ENCODE results near the gene DMTF1.
"Not testable (repeated sequence)": the region's sequence is repeated elsewhere in the genome, so short reads cannot be mapped to it uniquely, and the experiment has no call there.

The DMTF1 gene

DNA sequence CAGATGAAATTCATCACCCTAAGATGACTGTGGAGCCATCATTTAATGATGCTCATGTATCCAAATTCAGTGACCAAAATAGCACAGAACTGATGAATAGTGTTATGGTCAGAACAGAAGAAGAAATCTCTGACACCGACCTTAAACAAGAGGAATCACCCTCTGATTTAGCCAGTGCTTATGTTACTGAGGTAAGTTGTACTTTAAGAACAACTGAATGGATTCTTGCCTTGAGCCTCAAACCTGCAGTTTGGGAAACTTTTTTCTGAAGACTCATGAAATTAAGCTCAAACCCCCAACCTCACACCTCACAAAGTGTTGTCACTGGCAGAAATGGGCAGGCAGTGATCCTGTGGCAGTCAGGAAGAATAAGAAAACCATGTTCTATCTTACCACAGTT lies 41.7 kb downstream of the DMTF1 start:
- DNase-seq (ENCODE audit: low read depth in 3 of 3) = no peak

DNA sequence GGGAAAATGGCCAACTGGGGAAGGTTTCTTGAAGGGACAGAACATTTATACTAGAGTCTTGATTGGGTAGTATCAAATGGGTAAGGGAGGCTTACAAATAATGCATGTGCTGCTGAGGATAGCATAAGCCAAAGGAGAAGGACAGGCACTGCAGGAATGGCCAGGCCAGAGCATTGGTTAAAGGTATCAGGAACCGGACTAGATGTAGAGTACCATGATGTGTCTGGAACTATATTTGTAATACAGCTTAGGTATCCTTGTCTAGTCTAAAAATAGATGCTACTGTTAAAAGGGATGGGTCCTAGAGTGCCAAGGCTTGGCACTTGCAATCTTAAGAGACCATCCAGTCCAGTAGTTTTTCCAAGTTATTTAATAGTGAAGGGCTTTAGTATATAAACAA lies 47.0 kb downstream of the DMTF1 start:
- DNase-seq (ENCODE audit: low read depth in 3 of 3) = no peak

DNA sequence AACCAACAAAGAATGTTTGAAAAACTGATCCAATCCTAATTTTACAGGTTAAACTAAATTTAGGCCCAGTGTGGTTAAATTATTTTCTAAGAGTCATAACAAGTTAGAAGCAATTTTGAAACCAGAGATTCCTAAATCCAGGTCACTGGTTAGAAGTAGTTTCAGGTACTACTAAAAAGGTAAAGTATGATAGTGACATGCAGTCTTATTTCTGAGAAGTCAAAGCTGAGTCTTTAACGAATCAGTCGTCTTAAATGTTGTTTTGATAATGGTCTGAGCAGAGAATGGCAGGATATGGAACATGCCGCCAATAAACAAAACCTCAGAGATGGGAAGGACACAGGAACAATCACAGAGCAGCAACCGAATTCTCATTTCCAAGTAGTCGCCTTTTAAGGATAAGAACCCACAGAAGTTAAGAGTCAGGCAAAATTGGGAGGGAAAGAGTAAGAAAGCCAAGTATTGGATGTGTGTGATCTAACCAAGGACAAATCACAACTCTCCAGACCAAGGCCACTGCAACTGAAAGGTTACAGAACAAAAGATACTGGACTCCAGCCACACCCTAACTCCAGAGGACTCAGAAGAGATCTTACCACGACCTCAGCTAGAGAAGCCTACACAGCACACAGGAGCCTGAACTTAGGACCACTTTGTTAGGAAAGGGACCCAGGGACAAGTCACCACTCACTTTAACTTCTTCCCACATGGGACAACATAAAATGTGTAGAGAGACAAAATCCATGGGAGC lies 47.6 kb downstream of the DMTF1 start:
- no peak for DNase-seq (ENCODE audit: low read depth in 3 of 3)

DNA sequence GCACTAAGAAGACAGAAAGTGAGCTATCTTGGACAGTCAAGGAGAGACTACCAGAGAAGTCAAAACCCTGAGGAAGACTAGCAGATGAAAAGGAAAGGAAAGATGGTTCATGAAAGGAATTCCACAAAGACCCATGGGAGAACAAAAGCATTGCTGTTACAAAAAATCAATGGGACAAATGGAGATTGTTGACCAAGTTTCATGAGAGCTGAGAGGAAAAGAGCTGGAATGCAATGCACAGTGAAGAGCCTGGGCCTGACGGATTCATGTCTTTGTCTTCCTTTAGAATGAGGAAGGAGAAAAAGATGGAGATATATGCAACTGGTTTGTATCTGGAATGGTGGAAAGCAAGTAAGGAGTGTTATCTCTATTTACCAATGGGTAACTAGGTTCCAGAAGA lies 50.0 kb downstream of the DMTF1 start:
- DNase-seq (ENCODE audit: low read depth in 3 of 3) = no peak

DNA sequence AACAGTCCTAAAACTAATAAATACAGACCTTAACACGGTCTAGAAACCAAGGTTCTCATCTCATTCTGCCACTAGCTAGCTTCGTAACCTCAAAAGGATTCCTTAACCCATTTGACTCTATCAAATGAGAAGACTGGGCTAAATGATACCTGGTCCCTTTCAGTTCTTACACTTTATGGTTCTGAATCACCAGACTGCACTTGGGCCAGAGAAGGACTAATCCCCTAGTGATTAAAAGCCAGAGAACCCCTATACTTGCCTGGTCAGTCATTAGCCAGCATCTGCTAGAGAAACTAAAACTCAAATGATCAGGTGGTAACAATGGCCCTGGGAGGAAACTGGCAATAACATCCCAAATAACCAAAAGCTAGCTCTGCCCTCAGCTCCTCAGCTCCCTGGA lies 50.5 kb downstream of the DMTF1 start:
- DNase-seq (ENCODE audit: low read depth in 3 of 3) = no peak

DNA sequence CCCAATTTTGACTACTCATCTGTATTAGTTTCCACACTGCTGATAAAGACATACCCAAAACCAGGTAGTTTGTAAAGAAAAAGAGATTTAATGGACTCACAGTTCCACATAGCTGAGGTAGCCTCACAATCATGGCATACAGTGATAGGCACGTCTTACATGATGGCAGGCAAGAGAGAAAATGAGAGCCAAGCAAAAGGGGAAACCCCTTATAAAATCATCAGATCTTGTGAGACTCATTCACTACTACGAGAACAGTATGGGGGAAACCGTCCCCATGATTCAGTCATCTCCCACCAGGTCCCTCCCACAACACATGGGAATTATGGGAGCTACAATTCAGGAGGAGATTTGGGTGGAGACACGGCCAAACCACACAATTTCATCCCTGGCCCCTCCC lies 51.7 kb downstream of the DMTF1 start:
- DNase-seq (ENCODE audit: low read depth in 3 of 3) = not testable (repeated sequence)

DNA sequence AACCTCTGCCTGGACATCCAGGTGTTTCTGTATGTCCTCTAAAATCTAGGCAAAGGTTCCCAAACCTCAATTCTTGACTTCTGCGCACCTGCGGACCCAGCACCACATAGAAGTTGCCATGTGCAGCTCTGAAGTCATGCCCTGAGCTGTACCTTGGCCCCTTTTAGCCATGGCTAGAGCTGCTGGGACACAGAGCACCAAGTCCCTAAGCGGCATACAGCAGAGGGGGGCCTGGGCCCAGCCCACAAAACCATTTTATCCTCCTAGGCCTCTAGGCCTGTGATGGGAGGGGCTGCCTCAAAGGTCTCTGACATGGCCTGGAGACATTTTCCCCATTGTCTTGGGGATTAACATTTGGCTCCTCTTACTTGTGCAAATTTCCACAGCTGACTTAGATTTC lies 52.7 kb downstream of the DMTF1 start:
- no peak for DNase-seq (ENCODE audit: low read depth in 3 of 3)

DNA sequence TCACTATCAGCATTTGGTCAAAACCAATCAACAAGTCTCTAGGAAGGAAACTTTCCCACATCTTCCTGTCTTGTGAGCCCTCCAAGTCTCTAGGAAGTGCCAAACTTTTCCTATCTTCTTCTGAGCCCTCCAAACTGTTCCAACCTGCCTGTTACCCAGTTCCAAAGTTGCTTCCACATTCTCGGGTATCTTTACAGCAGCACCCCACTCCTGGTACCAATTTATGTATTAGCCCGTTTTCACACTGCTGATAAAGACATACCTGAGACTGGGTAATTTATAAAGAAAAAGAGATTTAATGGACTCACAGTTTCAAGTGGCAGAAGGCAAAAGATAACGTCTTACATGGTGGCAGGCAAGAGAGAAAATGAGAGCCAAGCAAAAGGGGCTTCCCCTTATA lies 53.4 kb downstream of the DMTF1 start:
- DNase-seq (ENCODE audit: low read depth in 3 of 3) = not testable (repeated sequence)

DNA sequence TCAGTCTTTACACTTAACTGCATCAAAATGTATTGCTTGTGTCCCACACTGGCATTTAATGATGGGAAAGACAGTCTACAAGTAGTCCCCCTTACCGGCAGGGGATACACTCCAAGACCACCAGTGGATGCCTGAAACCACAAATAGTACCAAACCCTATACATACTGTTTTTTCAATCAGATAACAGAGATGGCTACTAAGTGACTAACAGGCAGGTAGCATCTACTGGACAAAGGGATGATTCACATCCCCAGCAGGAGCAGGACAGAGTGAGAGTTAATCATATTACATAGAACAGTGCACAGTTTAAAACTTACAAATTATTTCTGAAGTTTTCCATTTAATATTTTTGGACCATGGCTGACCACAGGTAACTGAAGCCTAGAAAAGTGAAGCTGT lies 54.1 kb downstream of the DMTF1 start:
- DNase-seq (ENCODE audit: low read depth in 3 of 3) = no peak

DNA sequence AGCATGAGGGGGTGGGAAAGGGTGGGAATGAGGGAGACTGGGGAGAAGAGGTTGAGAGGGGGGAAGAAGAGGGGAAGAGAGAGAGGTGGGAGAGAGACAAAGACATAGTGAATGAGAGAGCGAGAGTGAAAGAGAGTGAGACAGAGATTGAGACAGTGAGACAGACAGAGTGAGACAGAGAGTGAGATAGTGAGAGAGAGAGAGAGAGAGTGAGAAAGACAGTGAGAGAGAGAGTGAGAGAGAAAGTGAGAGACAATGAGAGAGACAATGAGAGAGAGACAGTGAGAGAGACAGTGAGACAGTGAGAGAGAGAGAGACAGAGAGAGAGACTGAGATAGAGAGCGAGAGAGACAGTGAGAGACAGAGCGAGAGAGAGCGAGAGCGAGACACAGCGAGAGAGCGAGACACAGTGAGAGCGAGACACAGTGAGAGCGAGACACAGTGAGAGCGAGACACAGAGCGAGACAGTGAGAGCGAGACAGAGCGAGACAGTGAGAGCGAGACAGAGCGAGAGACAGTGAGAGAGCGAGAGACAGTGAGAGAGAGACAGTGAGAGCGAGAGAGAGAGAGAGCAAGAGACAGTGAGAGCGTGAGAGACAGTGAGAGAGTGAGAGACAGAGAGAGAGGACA lies 57.2 kb downstream of the DMTF1 start:
- no peak for DNase-seq (ENCODE audit: low read depth in 3 of 3)

DNA sequence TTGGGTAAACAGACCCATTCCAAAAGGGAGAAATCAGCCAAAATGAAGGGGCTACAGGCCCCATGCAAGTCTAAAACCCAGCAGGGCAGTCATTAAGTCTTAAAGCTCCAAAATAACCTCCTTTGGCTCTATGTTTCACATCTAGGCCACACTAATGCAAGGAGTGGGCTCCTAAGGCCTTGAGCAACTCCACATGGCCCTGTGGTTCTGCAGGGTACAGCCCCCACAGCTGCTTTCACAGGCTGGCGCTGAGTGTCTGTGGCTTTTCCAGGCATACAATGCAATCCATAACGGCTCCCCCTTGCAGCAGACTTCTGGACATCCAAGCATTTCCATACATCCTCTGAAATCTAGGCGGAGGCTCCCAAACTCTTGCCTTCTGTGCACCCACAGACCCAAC lies 58.3 kb downstream of the DMTF1 start:
- DNase-seq (ENCODE audit: low read depth in 3 of 3) = no peak

DNA sequence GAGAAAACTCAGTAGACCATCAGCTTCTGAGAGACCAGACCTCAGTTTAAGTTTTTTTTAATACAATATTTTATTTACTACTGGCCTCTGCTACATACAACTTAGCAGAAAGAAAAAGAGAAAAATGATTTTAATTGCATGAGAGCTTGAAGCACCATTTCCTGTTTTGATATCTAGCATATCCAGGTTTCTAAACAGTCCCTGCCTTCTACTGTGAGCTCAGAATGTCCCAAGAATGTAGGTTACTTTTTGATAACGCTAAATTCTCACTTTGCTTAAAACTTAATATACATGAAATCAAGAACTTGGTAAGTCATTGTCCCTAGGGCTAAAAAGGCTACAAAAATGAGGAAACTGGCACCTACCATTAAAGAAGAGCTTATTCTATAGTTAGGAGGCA lies 60.2 kb downstream of the DMTF1 start:
- DNase-seq (ENCODE audit: low read depth in 3 of 3) = no peak

DNA sequence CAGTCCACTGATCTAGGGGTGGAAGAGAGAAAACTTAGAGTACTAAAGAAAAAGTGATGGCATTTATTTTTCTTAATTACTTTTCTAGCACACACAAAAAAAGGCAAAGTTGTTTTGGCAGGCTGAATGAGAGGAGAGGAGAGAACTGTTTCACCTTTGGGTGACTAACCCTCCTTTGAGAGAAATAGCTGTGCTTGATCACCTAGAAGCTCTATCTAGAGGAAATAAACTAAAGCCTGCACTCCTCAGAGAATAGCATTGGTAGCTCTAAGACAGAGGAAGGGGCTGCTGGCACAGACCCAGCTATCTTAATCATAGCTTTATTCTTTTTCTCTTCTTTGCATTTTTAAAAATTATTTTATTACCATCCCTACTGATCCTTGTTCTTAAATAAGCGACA lies 61.0 kb downstream of the DMTF1 start:
- DNase-seq (ENCODE audit: low read depth in 3 of 3) = no peak

DNA sequence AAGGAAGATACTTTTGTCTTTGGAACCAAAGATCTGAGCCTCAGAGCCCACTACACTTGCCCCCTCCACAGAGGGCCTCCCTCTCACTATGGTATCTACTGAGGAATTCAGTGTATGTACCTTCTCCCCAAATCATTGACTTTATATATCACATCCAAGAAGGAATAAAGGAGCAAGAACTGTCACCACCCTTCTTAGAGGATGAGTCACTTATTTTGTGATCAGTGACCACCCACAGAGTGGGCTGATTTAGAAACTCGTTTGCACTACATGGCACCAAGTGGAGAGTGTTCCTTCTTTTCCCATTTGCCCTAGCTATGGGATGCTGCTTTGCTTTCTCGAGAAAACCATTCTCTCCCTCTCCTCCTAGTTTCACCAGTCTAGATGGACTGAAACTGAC lies 61.6 kb downstream of the DMTF1 start:
- no peak for DNase-seq (ENCODE audit: low read depth in 3 of 3)

DNA sequence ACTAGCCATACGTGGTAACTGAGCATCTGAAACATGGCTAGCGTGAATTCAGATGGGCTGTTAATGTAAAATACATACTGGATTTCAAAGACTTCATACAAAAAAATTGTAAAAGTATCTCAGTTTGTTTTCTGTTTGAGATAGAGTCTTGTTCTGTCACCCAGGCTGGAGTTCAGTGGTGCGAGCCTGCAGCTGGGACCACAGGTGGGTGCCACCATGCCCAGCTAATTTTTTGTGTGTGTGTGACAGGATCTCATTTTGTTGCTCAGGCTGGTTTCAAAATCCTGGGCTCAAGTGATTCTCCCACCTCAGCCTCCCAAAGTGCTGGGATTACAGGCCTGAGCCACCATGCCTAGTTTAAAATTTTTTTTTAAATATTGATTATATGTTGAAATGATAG lies 62.8 kb downstream of the DMTF1 start:
- no peak for DNase-seq (ENCODE audit: low read depth in 3 of 3)

DNA sequence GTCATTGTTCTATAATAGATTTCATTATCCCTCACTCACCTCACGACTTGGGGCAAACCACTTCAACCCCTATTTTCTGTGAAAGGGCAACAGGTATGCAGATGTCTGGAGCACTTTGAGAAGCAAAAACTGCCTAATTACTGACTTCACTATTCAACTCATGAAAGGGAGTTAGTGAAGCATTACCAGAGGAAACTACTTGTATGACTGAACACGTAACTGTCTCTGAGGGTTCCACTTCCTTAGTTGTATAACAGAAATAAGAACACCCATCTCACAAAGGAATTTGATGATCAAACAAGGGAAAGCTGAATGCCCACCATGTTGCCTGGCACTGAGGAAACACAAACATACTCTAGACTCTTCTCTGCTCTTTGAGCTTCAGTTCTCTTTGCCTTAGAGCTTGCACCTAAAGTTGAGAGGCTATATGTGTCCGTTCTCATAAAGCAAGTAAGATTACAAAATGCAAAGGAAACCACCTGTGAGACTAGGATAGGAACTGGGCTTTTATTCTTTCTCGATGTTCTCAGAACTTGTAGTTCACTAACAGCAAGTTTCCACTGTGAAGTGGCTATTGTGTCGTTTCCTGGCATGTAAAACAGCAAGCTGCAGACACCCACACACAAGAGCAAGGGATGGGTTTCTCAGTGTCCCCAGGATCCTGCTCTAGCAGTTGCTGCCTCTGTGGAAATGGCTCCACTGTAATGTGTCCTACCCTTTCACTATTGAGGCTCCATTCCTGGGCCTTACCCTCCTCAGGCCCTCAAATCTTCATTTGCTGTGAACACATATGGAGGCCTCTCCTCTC lies 64.7 kb downstream of the DMTF1 start:
- DNase-seq (ENCODE audit: low read depth in 3 of 3) = peak in 2 of 3 experiments; percentile 22 to 30

DNA sequence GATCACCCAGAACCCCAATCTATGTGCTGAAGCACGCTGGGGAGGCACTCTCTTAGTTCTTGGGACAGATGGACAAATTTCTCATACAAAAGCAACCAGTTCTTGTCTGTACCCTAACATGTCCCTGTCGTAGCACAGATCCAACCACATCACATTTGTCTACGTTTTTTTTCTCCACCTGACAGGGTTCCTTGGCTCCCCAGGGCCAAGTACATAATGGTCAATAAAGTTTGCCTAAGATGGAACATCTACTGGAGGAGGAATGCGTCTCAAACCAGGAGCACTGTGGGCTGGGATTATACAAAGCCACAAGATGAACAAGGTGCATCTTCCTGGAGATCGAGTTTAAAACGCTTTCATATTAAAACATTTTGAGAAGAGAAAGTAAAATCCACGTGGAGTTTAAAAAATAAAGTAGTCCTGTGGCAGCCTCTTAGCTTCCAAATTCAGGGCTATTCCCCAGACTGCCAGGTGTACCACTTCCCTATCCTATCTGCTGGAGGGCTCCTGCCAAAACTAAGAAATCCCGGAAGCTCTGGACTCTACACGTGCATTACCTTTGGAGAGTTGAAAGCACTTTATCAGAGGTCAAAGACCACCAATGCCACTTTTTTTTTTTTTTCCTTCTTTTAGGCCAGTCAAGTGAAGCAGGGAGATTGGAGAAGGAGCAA lies 65.9 kb downstream of the DMTF1 start:
- no peak for DNase-seq (ENCODE audit: low read depth in 3 of 3)

DNA sequence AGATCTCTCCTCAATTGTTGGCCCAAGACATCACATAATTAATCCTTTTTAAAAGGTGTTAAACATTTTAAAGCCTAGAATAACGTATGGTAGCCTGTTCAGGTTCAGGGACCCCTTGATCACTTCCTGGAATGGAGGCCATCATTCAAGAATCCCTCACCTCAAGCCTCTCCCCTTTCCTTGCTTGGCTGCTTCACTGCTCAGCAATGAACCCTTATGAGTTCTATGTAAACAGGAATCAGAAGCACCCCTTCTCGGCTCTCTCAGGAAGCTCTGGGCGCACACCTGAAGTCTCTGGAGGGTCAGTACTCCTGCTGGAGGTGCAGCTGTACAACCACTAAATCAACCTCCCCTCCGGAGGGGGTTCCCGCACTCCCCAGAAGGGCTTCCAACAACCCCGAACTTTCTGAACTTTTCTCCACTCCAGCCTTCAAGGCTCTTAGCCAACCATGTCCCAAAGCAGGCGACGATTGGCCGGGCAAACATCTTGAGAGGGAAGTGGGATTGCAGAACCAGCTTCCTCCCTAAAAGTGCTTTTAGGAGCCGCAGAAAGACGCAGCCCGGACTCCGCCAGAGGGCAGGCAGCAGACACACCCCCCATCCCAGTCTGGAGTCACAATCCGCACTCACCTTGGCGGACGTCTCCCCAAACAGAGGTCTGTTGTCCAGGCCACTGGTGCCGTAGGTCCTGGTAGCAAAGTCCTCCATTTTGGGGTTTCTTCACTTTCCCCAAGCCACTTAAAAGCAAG lies 66.7 kb downstream of the DMTF1 start:
- peak in 2 of 3 experiments; percentile 8 to 25 for DNase-seq (ENCODE audit: low read depth in 3 of 3)

DNA sequence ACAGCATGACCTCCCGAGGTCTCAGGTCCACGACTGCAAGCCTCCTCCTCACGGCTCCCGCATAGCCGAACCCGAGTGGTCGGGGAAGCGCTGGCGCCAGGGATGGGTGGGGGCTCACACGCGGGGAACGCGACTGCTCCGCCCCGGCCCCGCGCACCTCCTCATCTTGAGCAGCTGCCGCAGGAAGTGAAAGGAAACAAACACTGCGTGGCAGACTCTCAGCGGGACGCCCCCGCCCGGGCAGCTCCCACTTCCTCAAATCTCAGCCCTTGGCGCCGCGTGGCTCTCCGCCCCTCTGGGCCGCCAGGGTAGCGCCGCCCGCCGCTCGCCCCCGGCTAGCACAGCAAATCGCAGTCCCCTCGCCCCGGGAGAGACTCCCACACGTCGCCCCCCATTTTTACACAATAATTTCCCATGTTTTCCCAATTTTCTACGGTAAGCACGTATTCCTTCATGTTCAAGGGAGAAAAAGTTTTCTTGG lies 67.3 kb downstream of the DMTF1 start, which contains the start of gene TMEM243:
Gene TMEM243 (minus strand): TSS at position 188 of the 481 bp plus-strand sequence. CDS start 229 bp downstream, outside the sequence.
- peak; percentile 56 to 82 (median 59) for DNase-seq (ENCODE audit: low read depth in 3 of 3)

DNA sequence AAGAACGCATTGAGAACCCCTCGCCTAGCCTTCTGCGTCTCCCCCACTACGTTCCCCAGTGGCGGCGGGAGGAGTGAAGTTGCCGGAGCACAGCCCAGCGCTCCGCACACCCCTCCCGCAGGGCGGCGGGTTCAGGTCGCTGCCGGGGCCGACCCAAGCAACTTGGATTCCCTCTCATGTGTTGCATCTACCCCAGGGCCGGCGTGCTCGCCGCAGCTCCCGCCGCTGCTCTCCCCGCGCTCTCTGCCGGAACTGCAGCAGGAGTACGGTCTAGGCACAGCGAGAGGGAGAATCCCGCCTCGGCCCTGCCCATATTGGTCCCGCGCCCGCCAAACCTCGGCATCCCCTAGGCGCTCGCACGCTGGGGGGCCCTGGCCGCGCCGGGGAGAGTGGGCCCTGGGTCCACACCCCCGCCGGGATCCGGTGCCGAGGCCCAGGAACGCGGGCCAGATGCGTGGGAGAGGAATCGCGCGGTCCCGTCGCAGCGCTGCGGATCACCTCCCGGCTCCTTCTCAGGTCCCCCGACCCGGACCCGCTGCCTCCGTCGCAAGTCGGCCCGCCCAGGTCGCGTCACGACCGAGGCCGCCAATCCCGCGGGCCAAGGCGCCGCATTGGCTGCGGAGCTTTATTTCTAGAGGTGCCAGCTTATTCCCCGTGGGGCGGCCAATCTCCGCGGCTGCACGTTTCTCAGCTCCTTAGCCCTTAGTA lies 67.9 kb downstream of the DMTF1 start:
- DNase-seq (ENCODE audit: low read depth in 3 of 3) = peak; percentile 64 to 83 (median 76)
